Measurements from ENCODE around the gene RFPL2. TPM values are rescaled to one million over a fixed set of nuclear protein-coding genes. Genes with fewer than 3 reads are reported as not detected.

RFPL2 gene
- total and polyA plus RNA-seq, 11 donors = not detected

DNA sequence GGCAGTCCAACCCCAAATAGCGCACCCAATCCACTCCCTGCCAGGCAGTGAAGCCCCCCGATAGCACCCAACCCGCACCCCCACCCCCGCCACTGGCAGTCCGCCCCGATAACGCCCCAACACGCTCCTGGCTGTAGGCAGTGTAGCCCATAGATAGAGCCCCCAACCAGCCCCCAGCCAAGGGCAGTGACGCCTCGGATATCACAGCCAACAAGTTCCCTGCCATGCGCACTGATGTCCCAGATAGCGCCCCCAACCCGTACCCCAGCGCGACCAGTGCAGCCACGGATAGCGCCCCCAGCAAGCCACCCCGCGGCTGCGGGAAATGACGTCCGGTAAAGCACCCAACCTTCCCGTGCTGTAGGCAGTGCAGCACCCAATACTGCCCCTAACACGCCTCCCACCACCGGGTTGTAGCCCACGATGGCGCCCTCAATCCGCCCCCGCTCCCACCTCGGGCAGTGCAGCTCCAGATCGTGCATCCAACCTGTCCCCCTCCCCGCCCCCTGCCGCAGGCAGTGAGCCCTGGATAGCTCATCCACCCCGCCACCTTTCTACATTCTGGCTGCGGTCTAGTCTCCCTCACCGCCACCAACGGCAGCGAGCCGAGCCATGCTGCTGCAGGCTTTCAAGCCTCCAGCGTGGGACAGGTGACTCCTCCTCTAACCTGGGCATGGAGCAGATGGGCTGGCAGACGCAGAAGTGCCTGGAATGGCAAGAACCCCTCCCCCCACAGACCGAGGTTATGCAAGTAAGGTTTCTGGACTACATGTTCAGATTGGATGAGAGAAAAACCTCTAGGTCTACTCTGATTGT is 625 bp downstream of the RFPL2 start:
- intact Hi-C loops (cut with DNase I) = loop anchor here in 6 of 10 donors (5.0 to 10.0 kb wide), 2 partner anchors 173 to 229 kb away; no protein-coding TSS in a partner anchor
- WGBS, 4 donors = 35 to 59% (median 46%) methylated on average over 38 to 42 of the region's 42 CpGs
- TF ChIP-seq POLR2A (IDR thresholded peaks at IDR 0.05) = no peak
- TF ChIP-seq, protein P1, sequence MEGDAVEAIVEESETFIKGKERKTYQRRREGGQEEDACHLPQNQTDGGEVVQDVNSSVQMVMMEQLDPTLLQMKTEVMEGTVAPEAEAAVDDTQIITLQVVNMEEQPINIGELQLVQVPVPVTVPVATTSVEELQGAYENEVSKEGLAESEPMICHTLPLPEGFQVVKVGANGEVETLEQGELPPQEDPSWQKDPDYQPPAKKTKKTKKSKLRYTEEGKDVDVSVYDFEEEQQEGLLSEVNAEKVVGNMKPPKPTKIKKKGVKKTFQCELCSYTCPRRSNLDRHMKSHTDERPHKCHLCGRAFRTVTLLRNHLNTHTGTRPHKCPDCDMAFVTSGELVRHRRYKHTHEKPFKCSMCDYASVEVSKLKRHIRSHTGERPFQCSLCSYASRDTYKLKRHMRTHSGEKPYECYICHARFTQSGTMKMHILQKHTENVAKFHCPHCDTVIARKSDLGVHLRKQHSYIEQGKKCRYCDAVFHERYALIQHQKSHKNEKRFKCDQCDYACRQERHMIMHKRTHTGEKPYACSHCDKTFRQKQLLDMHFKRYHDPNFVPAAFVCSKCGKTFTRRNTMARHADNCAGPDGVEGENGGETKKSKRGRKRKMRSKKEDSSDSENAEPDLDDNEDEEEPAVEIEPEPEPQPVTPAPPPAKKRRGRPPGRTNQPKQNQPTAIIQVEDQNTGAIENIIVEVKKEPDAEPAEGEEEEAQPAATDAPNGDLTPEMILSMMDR (IDR thresholded peaks at IDR 0.05) = no peak
- ATAC-seq (peak in 1 of 4 donors; percentile 9), DNase-seq (no peak)
- Histone ChIP-seq H3K4me3 (peak overlapping the region in 8 of 12 donors; percentile 2 to 40 (median 24)), H3K4me1 (peaks cover 0 to 22% (median 0%) of the 10 kb centered on the region in 12 donors), H3K27ac (no peak overlapping the region), H3K9me3 (no peaks in the 10 kb centered on the region), H3K27me3 (peaks cover 0 to 24% (median 13%) of the 10 kb centered on the region in 9 donors), H3K36me3 (no peaks in the 10 kb centered on the region)

DNA sequence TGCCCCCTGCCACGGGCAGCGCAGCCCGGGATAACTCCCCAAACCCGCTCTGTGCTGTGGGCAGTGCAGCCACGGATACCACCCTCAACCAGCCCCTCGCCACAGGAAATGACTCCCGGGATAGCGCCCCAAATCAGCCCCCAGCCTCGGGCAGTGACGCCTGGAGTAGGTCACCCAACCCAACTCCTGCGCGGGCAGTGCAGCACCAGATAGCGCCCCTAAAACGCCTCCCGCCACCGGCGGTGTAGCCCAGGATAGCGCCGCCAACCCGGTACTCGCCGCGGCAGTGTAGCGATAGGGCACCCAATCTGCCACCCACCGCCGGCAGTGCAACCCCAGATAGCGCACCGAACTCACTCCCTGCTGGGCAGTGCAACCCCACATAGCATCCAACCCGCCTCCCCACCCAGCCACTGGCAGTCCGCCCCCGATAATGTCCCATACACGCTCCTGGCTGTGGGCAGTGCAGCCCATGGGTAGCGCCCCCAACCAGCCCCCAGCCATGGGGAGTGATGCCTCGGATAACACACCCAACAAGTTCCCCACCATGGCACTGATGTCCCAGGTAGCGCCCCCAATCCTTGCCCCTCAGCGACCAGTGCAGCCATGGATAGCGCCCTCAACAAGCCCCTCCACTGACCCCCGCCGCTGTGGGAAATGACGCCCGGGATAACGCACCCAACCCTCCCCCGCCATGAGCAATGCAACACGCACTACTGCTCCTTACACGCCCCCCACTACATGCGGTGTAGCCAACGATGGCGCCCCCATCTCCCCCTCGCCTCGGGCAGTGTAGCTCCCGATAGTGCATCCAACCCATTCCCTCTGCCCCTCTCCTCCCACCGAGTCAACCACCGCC is 1.5 kb downstream of the RFPL2 start:
- H3K27me3 ChIP-seq = peaks cover 0 to 26% (median 13%) of the 10 kb centered on the region in 9 donors
- intact Hi-C loops (cut with DNase I) = loop anchor here in 6 of 10 donors (2.0 to 10.0 kb wide), 3 partner anchors 61 to 229 kb away; no protein-coding TSS in a partner anchor
- peak in 1 of 4 donors; percentile 19 for ATAC-seq
- no peak for TF ChIP-seq POLR2A (IDR thresholded peaks at IDR 0.05)
- TF ChIP-seq, protein P1 (IDR thresholded peaks at IDR 0.05) = no peak
- H3K36me3 ChIP-seq = no peaks in the 10 kb centered on the region
- H3K4me3 ChIP-seq = peak overlapping the region in 9 of 12 donors; percentile 0 to 43 (median 28)
- peaks cover 0 to 22% (median 0%) of the 10 kb centered on the region in 12 donors for H3K4me1 ChIP-seq
- no peaks in the 10 kb centered on the region for H3K9me3 ChIP-seq
- 27 to 49% (median 40%) methylated on average over 24 to 53 of the region's 53 CpGs for WGBS, 4 donors
- no peak overlapping the region for H3K27ac ChIP-seq
- DNase-seq = no peak

DNA sequence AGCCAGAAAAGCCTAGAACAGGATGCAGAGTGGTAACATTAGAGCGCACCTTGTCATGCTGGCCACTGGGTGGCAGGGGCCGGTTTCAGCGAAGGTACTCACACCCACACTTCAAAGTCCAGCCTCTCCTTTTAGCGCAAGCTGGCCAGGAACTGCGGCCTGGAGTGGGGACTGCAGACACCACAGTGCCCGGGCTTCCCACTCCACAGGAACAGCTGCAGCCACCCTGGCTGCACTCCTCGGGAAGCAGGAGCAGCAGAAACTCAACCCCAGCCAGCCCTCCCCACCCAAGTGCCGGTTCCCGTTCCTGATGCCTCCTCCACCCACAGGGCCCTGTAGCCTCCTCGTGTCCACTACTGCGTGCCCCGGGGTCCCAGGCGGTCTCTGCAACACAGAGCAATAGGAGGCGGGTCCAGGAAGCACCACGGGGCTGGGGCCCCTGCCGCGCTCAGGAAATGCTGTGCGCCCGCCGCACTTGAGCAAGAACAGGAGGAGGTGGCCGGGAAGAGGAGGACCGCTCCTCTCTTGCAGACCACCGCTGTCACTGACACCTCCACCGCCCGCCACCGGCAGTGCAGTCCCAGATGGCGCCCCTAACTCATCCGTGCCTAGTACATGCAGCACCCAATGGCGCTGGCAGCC is 2.2 kb downstream of the RFPL2 start:
- TF ChIP-seq, protein P1 (IDR thresholded peaks at IDR 0.05) = peak in 11 of 12 donors; percentile 23 to 56 (median 44)
- TF ChIP-seq POLR2A (IDR thresholded peaks at IDR 0.05) = no peak
- peak; percentile 63 to 77 (median 73) for ATAC-seq
- no peaks in the 10 kb centered on the region for H3K9me3 ChIP-seq
- H3K27me3 ChIP-seq = peaks cover 0 to 31% (median 13%) of the 10 kb centered on the region in 9 donors
- intact Hi-C loops (cut with DNase I) = loop anchor here in 6 of 10 donors (2.0 to 10.0 kb wide), 3 partner anchors 62 to 228 kb away; no protein-coding TSS in a partner anchor
- no peaks in the 10 kb centered on the region for H3K36me3 ChIP-seq
- H3K4me3 ChIP-seq = peak overlapping the region in 10 of 12 donors; percentile 0 to 43 (median 27)
- 6 to 25% (median 13%) methylated on average over 23 to 29 of the region's 29 CpGs for WGBS, 4 donors
- peak in 3 of 5 donors; percentile 33 to 57 (median 53) for DNase-seq
- H3K27ac ChIP-seq = no peak overlapping the region
- H3K4me1 ChIP-seq = peaks cover 0 to 22% (median 0%) of the 10 kb centered on the region in 12 donors

Data from heart left ventricle (tissue), 16 donors.